ENCODE results near the gene PKP4. TPM values are rescaled to one million over a fixed set of nuclear protein-coding genes. Genes with fewer than 3 reads are reported as not detected.

PKP4 gene
- total RNA-seq, 1 donor from 2014 or later, result 70.4 TPM

DNA sequence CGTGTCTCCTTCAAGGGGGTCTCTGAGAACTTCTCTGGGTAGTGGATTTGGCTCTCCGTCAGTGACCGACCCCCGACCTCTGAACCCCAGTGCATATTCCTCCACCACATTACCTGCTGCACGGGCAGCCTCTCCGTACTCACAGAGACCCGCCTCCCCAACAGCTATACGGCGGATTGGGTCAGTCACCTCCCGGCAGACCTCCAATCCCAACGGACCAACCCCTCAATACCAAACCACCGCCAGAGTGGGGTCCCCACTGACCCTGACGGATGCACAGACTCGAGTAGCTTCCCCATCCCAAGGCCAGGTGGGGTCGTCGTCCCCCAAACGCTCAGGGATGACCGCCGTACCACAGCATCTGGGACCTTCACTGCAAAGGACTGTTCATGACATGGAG, 168.2 kb downstream of the PKP4 start:
- intact Hi-C loops (cut with micrococcal nuclease), result no loop called here
- ATAC-seq (no peak), DNase-seq (no peak)

- ATAC-seq, result no peak
- DNase-seq, result no peak
- intact Hi-C loops (cut with micrococcal nuclease), result no loop called here
Measured at GRCh38 chr2:158629116-158629515, 172.4 kb downstream of the PKP4 start.

GRCh38 chr2:158633261-158633660, 176.5 kb downstream of the PKP4 start:
- DNase-seq, result no peak
- intact Hi-C loops (cut with micrococcal nuclease), result no loop called here
- ATAC-seq, result no peak

- intact Hi-C loops (cut with micrococcal nuclease), result no loop called here
- no peak for DNase-seq
- ATAC-seq, result no peak
Measured at GRCh38 chr2:158634627-158635026, 177.9 kb downstream of the PKP4 start.

DNA sequence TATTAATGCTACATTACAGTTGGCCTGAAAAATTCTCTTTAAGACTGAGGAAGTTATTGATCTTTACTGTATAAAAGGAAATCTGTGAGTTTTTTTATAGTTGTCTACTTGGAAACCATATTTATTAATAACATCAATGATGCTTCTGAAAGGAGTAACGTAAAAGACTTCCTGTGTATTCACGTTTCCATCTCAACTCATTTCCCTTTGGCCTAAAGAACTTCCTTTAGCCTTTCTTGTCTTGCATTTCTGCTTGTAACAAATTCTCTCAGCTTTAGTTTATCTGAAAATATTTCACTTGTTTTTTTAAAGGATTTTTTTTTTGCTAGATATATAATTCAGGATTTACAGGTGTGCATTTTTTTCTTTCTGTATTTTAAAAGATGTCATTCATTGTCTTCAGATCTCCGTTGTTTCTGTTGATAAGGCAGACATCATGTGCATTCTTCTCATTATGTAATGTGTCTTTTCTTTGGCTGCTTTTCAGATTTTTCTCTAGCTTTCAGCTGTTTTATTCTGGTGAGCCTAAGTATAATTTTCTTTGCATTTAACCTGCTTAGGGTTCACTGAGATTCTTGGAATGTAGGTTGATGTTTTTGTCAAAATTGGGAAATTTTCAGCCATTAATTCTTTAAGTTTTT, 179.3 kb downstream of the PKP4 start:
- DNase-seq, result no peak
- intact Hi-C loops (cut with micrococcal nuclease), result no loop called here
- ATAC-seq, result no peak

DNA sequence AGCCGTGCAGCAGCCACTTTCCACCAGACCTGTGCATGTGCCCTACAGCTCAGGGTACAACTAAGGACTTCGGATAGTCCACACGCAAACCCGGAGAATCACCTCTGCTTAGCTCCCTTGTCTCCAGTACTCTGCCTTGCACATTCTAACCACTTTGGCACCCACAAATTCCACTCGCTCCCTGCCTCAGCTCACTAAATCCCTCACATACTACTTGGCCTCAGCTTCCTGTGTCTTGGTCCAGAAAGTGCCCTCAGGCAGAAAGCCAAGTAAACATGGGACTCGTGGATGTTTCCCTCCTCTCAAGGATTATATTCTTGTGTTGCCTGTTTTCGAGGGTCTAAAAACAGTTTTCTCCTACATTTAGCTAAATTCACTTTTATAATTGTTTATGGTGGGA, 180.6 kb downstream of the PKP4 start:
- DNase-seq (no peak), ATAC-seq (no peak)
- intact Hi-C loops (cut with micrococcal nuclease), result no loop called here

DNA sequence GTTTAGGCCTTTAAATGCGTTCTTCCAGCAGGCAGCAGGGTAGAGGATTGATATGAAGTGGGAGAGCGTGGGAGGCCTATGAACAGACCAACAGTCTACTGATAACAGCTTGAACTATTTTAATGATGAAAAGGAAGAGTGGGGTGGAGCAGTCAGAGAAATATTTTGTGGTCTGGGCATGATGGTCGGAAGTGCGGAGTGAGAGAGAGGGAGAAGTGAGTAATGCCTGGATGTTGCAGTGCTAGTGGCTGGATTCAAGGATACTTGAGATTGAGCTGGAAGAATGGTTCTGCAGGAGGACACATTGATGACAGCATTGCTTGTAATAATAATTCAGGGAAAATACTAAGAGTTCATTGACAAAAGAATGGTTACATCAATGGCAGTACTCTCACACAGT, 187.4 kb downstream of the PKP4 start:
- DNase-seq (no peak), ATAC-seq (no peak)
- intact Hi-C loops (cut with micrococcal nuclease), result no loop called here

GRCh38 chr2:158645299-158645698, 188.5 kb downstream of the PKP4 start:
- intact Hi-C loops (cut with micrococcal nuclease), result no loop called here
- DNase-seq (no peak), ATAC-seq (no peak)

DNA sequence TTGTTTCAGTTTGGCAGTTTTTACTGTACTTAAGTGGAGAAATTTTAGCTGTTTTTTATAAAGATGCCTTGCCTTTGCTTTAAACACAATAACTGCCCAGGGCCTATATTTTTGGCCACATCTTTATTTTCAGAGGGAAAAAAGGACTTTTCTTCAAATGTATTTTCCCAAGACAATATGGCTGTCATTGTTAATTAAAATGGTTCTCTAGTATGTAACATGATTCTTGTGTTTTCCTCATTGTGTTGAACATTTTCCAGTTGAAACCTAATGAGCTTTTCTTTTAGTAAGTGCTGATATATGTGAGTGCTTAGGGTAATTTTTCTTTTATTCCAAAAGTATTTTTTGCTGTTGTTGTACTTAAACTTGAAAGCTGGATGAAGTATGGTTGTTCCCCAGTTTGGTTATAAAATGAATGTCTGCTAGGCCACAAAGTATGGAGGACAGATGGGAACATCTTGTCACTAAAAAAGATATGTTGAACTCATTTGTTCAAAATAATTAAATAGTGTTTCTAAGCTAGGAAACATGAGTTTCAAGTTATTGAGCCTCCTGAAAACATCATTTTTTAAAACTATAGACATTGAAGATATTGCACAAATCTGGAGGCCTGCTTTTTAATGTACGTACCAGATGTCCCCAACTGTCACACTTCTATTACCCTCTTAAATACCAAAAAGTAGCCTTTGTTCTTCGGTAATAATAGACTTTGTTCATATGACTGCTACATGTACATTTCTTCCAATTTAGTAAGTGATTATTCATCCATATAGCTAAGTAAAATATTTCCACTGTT, 190.9 kb downstream of the PKP4 start:
- no peak for ATAC-seq

GRCh38 chr2:158649846-158650245, 193.1 kb downstream of the PKP4 start:
- ATAC-seq (no peak), DNase-seq (no peak)
- intact Hi-C loops (cut with micrococcal nuclease), result no loop called here

More for the DNA sequence above, 190.9 kb downstream of the PKP4 start:
- no peak for DNase-seq
- intact Hi-C loops (cut with micrococcal nuclease), result no loop called here

- intact Hi-C loops (cut with micrococcal nuclease), result no loop called here
- DNase-seq (no peak), ATAC-seq (peak; percentile 37)
Measured at GRCh38 chr2:158650646-158651357, 194.1 kb downstream of the PKP4 start.

DNA sequence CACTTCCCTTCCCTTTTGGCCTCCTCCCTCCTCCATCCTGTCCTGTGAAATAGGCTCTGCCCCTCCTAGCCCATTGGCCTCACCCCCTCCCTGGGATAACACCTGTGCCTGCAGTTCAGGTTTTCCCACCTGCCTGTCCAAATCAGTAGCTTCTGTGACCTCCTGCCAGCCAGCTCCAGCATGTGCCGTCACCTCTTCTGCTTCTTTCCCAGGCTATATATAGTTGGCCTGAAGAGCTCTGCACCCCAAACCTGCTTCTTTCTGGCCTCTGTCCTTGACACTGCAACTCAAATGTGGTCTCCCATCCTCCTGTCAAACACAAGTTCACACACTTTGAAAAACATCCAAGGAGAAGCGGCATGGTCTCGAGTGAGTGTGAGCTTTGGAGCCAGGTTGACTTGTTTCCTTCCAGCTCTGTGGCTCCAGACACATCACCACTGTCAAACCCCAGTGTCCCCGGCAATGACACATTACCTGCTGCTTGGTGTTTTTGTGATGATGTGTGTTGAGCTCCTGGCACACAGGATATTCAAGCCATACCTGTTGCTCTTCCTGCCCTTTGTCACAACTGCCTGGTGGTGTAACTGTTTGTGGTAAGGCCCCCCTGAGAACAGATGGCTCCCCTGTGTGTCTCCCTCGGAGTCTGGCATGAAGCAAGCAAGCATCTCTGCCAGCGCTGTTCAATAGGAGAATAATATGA, 194.8 kb downstream of the PKP4 start:
- ATAC-seq, result peak; percentile 97
- DNase-seq, result no peak
- intact Hi-C loops (cut with micrococcal nuclease), result no loop called here

DNA sequence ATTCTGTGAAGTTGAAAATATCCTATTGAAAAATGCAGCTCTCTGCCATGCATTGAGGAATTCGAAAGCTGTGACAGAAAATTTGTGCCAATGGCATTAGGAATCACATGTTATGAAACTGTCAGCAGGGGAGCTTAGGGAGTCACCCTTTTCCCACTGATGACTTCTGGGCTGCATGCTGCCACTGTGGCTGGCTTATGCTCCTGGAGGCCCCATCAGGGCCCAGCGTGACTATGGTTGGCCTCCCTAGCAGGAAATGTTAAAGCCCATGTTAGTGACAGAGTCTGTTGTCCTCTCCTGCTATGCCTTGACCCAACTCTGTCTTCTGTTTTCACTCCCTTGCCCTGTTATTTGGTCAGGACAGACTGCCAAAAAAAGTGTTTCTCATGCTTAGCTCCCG, 198.9 kb downstream of the PKP4 start:
- ATAC-seq (no peak), DNase-seq (no peak)
- intact Hi-C loops (cut with micrococcal nuclease), result no loop called here

DNA sequence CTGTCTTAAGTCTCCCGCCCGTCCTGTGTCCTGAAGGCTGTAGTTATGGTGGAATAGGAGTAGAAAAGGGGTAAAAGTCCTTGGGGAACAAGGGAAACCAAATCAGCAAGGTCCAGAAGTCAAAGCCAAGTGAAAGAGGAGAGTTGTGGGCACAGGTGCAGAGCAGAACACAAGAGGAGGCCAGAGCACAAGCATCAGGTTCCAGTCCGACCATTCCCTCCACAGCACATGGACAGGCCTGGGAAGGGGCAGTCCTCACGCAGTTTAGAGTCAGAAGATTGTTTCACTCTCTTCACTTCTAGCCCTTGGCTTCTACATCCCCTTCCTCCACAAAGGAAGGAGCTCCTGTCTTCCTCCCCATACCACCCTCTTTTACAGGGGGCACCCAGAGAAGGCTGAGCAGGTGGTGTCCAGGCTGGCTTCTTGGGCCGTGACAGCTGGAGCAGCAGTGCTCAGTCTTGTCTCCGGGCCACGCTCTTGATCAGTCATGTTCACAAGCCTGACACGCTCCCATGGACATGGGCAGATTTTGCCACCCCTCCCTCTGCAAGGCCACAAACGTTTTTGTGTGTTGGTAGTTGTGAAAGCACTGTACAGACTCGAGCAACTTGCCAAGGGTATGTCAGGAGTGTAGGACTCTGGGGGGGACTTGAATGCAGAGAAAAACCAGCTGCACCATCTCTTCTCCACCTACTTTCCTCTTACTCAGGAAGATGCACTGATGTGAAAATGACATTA, 199.9 kb downstream of the PKP4 start:
- intact Hi-C loops (cut with micrococcal nuclease), result no loop called here
- no peak for DNase-seq
- ATAC-seq, result no peak

DNA sequence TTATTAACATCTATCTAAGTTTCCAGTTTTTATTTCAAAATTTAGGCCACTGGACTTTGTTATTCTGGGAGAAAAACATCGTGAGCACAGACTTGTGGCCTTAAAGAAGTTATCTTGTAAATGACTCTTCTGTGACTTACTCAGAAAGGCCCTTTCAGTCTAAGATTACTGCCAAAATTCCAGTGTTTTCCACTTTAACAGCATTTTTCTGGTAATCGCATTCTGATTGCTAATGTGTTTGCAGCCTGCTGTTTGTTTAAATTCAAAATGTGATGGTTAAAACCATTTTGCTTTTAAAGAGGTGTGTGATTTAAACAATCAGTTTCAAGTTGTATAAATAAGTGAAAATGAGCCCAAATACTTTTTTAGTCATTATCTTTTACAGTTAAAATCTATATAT, 201.6 kb downstream of the PKP4 start:
- ATAC-seq (no peak), DNase-seq (no peak)
- intact Hi-C loops (cut with micrococcal nuclease), result no loop called here

GRCh38 chr2:158659483-158659882, 202.7 kb downstream of the PKP4 start:
- intact Hi-C loops (cut with micrococcal nuclease), result no loop called here
- ATAC-seq (no peak), DNase-seq (no peak)

DNA sequence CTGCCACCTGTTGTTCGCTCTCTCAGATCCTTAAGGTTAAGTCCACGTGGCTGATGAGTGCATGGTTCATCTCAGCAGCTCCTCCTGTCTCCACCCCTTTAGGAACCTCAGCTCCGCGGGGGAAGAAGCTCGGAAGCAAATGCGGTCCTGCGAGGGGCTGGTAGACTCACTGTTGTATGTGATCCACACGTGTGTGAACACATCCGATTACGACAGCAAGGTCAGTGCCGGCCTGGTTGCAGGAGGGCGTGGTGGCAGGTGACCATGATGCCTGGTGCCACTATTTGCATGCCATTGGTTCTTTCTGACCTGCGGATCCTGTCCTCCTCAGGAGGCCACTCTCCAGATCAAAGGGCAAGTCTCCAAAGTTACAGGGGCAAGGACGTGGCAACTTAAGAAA, 204.5 kb downstream of the PKP4 start:
- no peak for DNase-seq
- intact Hi-C loops (cut with micrococcal nuclease), result no loop called here
- no peak for ATAC-seq

GRCh38 chr2:158662421-158662820, 205.7 kb downstream of the PKP4 start:
- intact Hi-C loops (cut with micrococcal nuclease), result no loop called here

GRCh38 chr2:158663796-158664195, 207.0 kb downstream of the PKP4 start:
- DNase-seq (no peak), ATAC-seq (no peak)
- intact Hi-C loops (cut with micrococcal nuclease), result no loop called here

More at GRCh38 chr2:158662421-158662820, 205.7 kb downstream of the PKP4 start:
- no peak for ATAC-seq
- no peak for DNase-seq
